ENCODE results near the gene ALDH18A1. TPM values are rescaled to one million over a fixed set of nuclear protein-coding genes. Genes with fewer than 3 reads are reported as not detected.
"Not testable (repeated sequence)": the region's sequence is repeated elsewhere in the genome, so short reads cannot be mapped to it uniquely, and the experiment has no call there.

Gene ALDH18A1
- total RNA-seq, 1 donor from 2014 or later: 29.1 TPM

GRCh38 chr10:95635319-95635733 is 21.2 kb downstream of the ALDH18A1 start:
- DNase-seq (ENCODE audit: low spot score in 2 of 2): no peak
- H3K9me3 ChIP-seq: no peaks in the 10 kb centered on the region
- no peak for TF ChIP-seq CTCF (IDR thresholded peaks at IDR 0.05)
- no peaks in the 10 kb centered on the region for H3K27me3 ChIP-seq
- H3K27ac ChIP-seq: no peak overlapping the region
- intact Hi-C loops (cut with DNase I): no loop called here
- H3K4me1 ChIP-seq: no peaks in the 10 kb centered on the region
- no peak overlapping the region for H3K4me3 ChIP-seq
- H3K36me3 ChIP-seq: peaks cover 63 to 80% of the 10 kb centered on the region in 2 donors

- H3K27me3 ChIP-seq: no peaks in the 10 kb centered on the region
- no peaks in the 10 kb centered on the region for H3K4me1 ChIP-seq
- TF ChIP-seq CTCF (IDR thresholded peaks at IDR 0.05): no peak
- H3K27ac ChIP-seq: no peak overlapping the region
- peaks cover 64 to 81% of the 10 kb centered on the region in 2 donors for H3K36me3 ChIP-seq
- no peak for DNase-seq (ENCODE audit: low spot score in 2 of 2)
- no peak overlapping the region for H3K4me3 ChIP-seq
- intact Hi-C loops (cut with DNase I): no loop called here
- no peaks in the 10 kb centered on the region for H3K9me3 ChIP-seq
Measured at GRCh38 chr10:95628786-95629185, 27.7 kb downstream of the ALDH18A1 start.

GRCh38 chr10:95626500-95626899 is 30.0 kb downstream of the ALDH18A1 start:
- no peak for DNase-seq (ENCODE audit: low spot score in 2 of 2)
- no peak for TF ChIP-seq CTCF (IDR thresholded peaks at IDR 0.05)
- Histone ChIP-seq H3K4me3 (no peak overlapping the region), H3K9me3 (no peaks in the 10 kb centered on the region), H3K27ac (no peak overlapping the region), H3K27me3 (no peaks in the 10 kb centered on the region), H3K36me3 (peaks cover 50 to 71% of the 10 kb centered on the region in 2 donors), H3K4me1 (no peaks in the 10 kb centered on the region)
- intact Hi-C loops (cut with DNase I): no loop called here

- peaks cover 37 to 76% of the 10 kb centered on the region in 2 donors for H3K36me3 ChIP-seq
- H3K27ac ChIP-seq; intact Hi-C loops (cut with DNase I); H3K9me3 ChIP-seq; H3K4me1 ChIP-seq; H3K4me3 ChIP-seq; DNase-seq (ENCODE audit: low spot score in 2 of 2); H3K27me3 ChIP-seq: not testable (repeated sequence)
Measured at GRCh38 chr10:95620415-95620814, 36.1 kb downstream of the ALDH18A1 start.

- no peak for DNase-seq (ENCODE audit: low spot score in 2 of 2)
- Histone ChIP-seq H3K27me3 (no peaks in the 10 kb centered on the region), H3K4me1 (no peaks in the 10 kb centered on the region), H3K36me3 (peaks cover 56 to 81% of the 10 kb centered on the region in 2 donors), H3K27ac (no peak overlapping the region), H3K4me3 (no peak overlapping the region), H3K9me3 (no peaks in the 10 kb centered on the region)
- TF ChIP-seq CTCF (IDR thresholded peaks at IDR 0.05): no peak
- intact Hi-C loops (cut with DNase I): no loop called here
Measured at GRCh38 chr10:95618101-95618500, 38.4 kb downstream of the ALDH18A1 start.

GRCh38 chr10:95616446-95616845 is 40.1 kb downstream of the ALDH18A1 start:
- peaks cover 62 to 83% of the 10 kb centered on the region in 2 donors for H3K36me3 ChIP-seq
- no peak overlapping the region for H3K4me3 ChIP-seq
- no peaks in the 10 kb centered on the region for H3K9me3 ChIP-seq
- TF ChIP-seq CTCF (IDR thresholded peaks at IDR 0.05): no peak
- no peak for DNase-seq (ENCODE audit: low spot score in 2 of 2)
- no peaks in the 10 kb centered on the region for H3K4me1 ChIP-seq
- H3K27me3 ChIP-seq: no peaks in the 10 kb centered on the region
- no peak overlapping the region for H3K27ac ChIP-seq
- intact Hi-C loops (cut with DNase I): no loop called here

All from ascending aorta (tissue), 2 donors.